WTC11 (cell line): ENCODE measurements around the gene SNTN.

Experiments used
- CBFB ChIP-seq: sonication (generic); formaldehyde crosslinking; IDR thresholded peaks from 2 replicates; pipeline ENCODE4 v1.8.1; 2022; ENCODE audit warnings: mild to moderate bottlenecking, low read depth, missing genetic modification reagents
- E2F4 ChIP-seq: sonication (generic); formaldehyde crosslinking; IDR thresholded peaks from 2 replicates; pipeline ENCODE4 v1.8.1; 2022; ENCODE audit warnings: low read depth, mild to moderate bottlenecking, moderate library complexity, missing genetic modification reagents, borderline replicate concordance
- ELF4 ChIP-seq: sonication (generic); formaldehyde crosslinking; IDR thresholded peaks from 2 replicates; pipeline ENCODE4 v1.8.1; 2022; ENCODE audit warnings: low read depth, mild to moderate bottlenecking, moderate library complexity, missing genetic modification reagents
- NR1H2 ChIP-seq: sonication (generic); formaldehyde crosslinking; IDR thresholded peaks from 2 replicates; pipeline ENCODE4 v1.9.0; 2021; ENCODE audit warnings: mild to moderate bottlenecking, moderate library complexity, missing genetic modification reagents
- USF1 ChIP-seq: sonication (generic); formaldehyde crosslinking; IDR thresholded peaks from 2 replicates; pipeline ENCODE4 v1.8.0; 2022; ENCODE audit warnings: mild to moderate bottlenecking, missing genetic modification reagents
- ZNF138 ChIP-seq: sonication (generic); formaldehyde crosslinking; conservative IDR thresholded peaks from 2 replicates; pipeline ENCODE4 v1.8.1; 2022; ENCODE audit warnings: mild to moderate bottlenecking, moderate library complexity, missing genetic modification reagents
- TF ChIP-seq, protein P1 (sequence below): sonication (generic); formaldehyde crosslinking; IDR thresholded peaks from 2 replicates; pipeline ENCODE4 v1.8.0; 2022; ENCODE audit warnings: missing genetic modification reagents
- TF ChIP-seq, protein P2 (sequence below): fragments of 200-600 bp; IDR thresholded peaks from 2 replicates; pipeline ENCODE4 v1.8.0; 2022; ENCODE audit warnings: antibody characterized with exemption

GRCh38 chr3:63652066-63652725 lies at the start of gene SNTN:
- no peak for TF ChIP-seq USF1 (CRISPR knock-in tag)
- TF ChIP-seq NR1H2 (CRISPR knock-in tag) = no peak
- TF ChIP-seq, protein P1, sequence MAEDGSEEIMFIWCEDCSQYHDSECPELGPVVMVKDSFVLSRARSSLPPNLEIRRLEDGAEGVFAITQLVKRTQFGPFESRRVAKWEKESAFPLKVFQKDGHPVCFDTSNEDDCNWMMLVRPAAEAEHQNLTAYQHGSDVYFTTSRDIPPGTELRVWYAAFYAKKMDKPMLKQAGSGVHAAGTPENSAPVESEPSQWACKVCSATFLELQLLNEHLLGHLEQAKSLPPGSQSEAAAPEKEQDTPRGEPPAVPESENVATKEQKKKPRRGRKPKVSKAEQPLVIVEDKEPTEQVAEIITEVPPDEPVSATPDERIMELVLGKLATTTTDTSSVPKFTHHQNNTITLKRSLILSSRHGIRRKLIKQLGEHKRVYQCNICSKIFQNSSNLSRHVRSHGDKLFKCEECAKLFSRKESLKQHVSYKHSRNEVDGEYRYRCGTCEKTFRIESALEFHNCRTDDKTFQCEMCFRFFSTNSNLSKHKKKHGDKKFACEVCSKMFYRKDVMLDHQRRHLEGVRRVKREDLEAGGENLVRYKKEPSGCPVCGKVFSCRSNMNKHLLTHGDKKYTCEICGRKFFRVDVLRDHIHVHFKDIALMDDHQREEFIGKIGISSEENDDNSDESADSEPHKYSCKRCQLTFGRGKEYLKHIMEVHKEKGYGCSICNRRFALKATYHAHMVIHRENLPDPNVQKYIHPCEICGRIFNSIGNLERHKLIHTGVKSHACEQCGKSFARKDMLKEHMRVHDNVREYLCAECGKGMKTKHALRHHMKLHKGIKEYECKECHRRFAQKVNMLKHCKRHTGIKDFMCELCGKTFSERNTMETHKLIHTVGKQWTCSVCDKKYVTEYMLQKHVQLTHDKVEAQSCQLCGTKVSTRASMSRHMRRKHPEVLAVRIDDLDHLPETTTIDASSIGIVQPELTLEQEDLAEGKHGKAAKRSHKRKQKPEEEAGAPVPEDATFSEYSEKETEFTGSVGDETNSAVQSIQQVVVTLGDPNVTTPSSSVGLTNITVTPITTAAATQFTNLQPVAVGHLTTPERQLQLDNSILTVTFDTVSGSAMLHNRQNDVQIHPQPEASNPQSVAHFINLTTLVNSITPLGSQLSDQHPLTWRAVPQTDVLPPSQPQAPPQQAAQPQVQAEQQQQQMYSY = no peak
- no peak for TF ChIP-seq ZNF138 (CRISPR knock-in tag)
- TF ChIP-seq, protein P2, sequence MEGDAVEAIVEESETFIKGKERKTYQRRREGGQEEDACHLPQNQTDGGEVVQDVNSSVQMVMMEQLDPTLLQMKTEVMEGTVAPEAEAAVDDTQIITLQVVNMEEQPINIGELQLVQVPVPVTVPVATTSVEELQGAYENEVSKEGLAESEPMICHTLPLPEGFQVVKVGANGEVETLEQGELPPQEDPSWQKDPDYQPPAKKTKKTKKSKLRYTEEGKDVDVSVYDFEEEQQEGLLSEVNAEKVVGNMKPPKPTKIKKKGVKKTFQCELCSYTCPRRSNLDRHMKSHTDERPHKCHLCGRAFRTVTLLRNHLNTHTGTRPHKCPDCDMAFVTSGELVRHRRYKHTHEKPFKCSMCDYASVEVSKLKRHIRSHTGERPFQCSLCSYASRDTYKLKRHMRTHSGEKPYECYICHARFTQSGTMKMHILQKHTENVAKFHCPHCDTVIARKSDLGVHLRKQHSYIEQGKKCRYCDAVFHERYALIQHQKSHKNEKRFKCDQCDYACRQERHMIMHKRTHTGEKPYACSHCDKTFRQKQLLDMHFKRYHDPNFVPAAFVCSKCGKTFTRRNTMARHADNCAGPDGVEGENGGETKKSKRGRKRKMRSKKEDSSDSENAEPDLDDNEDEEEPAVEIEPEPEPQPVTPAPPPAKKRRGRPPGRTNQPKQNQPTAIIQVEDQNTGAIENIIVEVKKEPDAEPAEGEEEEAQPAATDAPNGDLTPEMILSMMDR = no peak
- TF ChIP-seq CBFB (CRISPR knock-in tag) = no peak
- TF ChIP-seq E2F4 = no peak
- TF ChIP-seq ELF4 (CRISPR knock-in tag) = no peak
